Measurements from ENCODE around the gene PRR23C.

Gene PRR23C

DNA sequence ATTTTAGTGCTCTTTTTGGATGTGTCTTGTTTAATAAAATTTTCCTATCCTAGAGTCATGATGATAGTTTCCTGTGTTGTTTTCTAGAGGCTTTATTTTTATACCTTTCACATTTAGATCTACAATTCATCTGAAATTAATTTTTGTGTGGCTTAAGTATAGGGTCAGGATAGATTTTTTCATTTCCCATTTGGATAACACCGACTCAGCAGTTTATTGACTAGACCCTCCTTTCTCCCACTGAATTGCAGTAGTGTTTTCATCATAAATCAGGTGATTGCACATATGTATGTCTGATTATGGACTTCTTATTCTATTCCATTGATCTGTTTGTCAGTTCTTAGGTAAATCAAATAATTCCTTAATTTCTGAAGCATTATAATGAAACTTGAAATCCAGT lies 49.0 kb downstream of the PRR23C start:
- no peak for DNase-seq
